ENCODE data around the gene ALDH1B1. TPM values are rescaled to one million over a fixed set of nuclear protein-coding genes. Genes with fewer than 3 reads are reported as not detected.

The ALDH1B1 gene
- total RNA-seq, 1 experiment from 2014 or later: 46.6 TPM

DNA sequence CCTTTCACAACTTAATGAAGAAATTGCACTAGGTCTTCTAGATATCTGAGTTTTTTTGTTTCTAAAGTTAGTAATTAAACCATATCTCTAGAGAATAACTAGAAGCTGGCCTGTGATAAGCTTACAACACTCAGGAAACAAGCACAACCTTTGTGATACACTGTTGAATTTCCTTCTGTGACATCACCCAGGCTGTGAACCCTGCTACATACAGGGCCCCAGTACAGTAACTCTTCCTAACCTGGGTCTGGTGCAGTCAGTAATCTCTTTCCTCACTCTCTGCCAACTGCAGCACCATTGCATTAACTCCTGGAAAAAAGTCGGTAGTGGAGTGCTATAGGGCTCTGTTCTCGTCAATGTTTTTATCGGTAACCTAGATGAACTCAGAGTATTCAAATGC is 42.4 kb downstream of the ALDH1B1 start:
- TF ChIP-seq EGR1 (IDR thresholded peaks at IDR 0.05; ENCODE audit: low read depth): no peak
- TF ChIP-seq, protein P1, sequence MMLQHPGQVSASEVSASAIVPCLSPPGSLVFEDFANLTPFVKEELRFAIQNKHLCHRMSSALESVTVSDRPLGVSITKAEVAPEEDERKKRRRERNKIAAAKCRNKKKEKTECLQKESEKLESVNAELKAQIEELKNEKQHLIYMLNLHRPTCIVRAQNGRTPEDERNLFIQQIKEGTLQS (IDR thresholded peaks at IDR 0.05): no peak
- no peak for TF ChIP-seq JUND (IDR thresholded peaks at IDR 0.05)
- no peak for TF ChIP-seq EZH2 (IDR thresholded peaks at IDR 0.05)
- TF ChIP-seq, protein P2, sequence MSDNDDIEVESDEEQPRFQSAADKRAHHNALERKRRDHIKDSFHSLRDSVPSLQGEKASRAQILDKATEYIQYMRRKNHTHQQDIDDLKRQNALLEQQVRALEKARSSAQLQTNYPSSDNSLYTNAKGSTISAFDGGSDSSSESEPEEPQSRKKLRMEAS (IDR thresholded peaks at IDR 0.05): no peak
- no peak for TF ChIP-seq ZNF274 (IDR thresholded peaks at IDR 0.05; ENCODE audit: low read depth, low read length)
- TF ChIP-seq FOSL1 (IDR thresholded peaks at IDR 0.05; ENCODE audit: low read depth): no peak
- TF ChIP-seq, protein P3, sequence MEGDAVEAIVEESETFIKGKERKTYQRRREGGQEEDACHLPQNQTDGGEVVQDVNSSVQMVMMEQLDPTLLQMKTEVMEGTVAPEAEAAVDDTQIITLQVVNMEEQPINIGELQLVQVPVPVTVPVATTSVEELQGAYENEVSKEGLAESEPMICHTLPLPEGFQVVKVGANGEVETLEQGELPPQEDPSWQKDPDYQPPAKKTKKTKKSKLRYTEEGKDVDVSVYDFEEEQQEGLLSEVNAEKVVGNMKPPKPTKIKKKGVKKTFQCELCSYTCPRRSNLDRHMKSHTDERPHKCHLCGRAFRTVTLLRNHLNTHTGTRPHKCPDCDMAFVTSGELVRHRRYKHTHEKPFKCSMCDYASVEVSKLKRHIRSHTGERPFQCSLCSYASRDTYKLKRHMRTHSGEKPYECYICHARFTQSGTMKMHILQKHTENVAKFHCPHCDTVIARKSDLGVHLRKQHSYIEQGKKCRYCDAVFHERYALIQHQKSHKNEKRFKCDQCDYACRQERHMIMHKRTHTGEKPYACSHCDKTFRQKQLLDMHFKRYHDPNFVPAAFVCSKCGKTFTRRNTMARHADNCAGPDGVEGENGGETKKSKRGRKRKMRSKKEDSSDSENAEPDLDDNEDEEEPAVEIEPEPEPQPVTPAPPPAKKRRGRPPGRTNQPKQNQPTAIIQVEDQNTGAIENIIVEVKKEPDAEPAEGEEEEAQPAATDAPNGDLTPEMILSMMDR (IDR thresholded peaks at IDR 0.05 in 2 of 3, conservative IDR thresholded peaks at IDR 0.05 in 1 of 3; ENCODE audit: borderline replicate concordance in 1 of 3, insufficient read depth in 1 of 3, low read depth in 2 of 3, low read length in 2 of 3): no peak
- TF ChIP-seq ZFX (IDR thresholded peaks at IDR 0.05): no peak
- no peak for TF ChIP-seq YY1 (IDR thresholded peaks at IDR 0.05; ENCODE audit: extremely low read depth, insufficient replicate concordance, low read depth, low read length)
- TF ChIP-seq POLR2AphosphoS5 (IDR thresholded peaks at IDR 0.05; ENCODE audit: low read depth, low read length): no peak
- no peak for TF ChIP-seq SP1 (IDR thresholded peaks at IDR 0.05; ENCODE audit: low read depth)
- no peak for TF ChIP-seq RAD21 (IDR thresholded peaks at IDR 0.05; ENCODE audit: low read depth)
- no peak for TF ChIP-seq SIN3A (IDR thresholded peaks at IDR 0.05; ENCODE audit: low read depth)
- TF ChIP-seq, protein P4, sequence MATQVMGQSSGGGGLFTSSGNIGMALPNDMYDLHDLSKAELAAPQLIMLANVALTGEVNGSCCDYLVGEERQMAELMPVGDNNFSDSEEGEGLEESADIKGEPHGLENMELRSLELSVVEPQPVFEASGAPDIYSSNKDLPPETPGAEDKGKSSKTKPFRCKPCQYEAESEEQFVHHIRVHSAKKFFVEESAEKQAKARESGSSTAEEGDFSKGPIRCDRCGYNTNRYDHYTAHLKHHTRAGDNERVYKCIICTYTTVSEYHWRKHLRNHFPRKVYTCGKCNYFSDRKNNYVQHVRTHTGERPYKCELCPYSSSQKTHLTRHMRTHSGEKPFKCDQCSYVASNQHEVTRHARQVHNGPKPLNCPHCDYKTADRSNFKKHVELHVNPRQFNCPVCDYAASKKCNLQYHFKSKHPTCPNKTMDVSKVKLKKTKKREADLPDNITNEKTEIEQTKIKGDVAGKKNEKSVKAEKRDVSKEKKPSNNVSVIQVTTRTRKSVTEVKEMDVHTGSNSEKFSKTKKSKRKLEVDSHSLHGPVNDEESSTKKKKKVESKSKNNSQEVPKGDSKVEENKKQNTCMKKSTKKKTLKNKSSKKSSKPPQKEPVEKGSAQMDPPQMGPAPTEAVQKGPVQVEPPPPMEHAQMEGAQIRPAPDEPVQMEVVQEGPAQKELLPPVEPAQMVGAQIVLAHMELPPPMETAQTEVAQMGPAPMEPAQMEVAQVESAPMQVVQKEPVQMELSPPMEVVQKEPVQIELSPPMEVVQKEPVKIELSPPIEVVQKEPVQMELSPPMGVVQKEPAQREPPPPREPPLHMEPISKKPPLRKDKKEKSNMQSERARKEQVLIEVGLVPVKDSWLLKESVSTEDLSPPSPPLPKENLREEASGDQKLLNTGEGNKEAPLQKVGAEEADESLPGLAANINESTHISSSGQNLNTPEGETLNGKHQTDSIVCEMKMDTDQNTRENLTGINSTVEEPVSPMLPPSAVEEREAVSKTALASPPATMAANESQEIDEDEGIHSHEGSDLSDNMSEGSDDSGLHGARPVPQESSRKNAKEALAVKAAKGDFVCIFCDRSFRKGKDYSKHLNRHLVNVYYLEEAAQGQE (IDR thresholded peaks at IDR 0.05; ENCODE audit: low read depth): no peak
- no peak for TF ChIP-seq EZH2phosphoT487 (IDR thresholded peaks at IDR 0.05; ENCODE audit: borderline replicate concordance)
- TF ChIP-seq POLR2A (IDR thresholded peaks at IDR 0.05; ENCODE audit: borderline replicate concordance, extremely low read depth, insufficient read depth, insufficient read length): no peak
- no peak for TF ChIP-seq CEBPB (IDR thresholded peaks at IDR 0.05; ENCODE audit: low read depth)
- TF ChIP-seq CBX3 (IDR thresholded peaks at IDR 0.05; ENCODE audit: low read depth): no peak
- no peak overlapping the region for H3K27ac ChIP-seq (ENCODE audit: low read depth, low read length)
- H3K9ac ChIP-seq (ENCODE audit: low read length): no peak overlapping the region
- intact Hi-C loops (cut with micrococcal nuclease): no loop called here
- ChIA-PET POLR2A (no interaction called here), CTCF (interaction anchor here (1.3 kb wide), 1 partner anchor 18 kb away, joined by 3 read pairs; no protein-coding TSS in a partner anchor), RAD21 (ENCODE audit: low non-redundant PET in 1 of 2, low total read pairs in 2 of 2, uncharacterized antibody in 2 of 2, unreplicated experiment in 2 of 2) (no interaction called here)
- no peaks in the 10 kb centered on the region for H3K4me1 ChIP-seq (ENCODE audit: control insufficient read depth in 1 of 2, insufficient read depth in 2 of 2, low read length in 2 of 2)
- BruUV-seq (replicated peaks): no TSS peak
- no peaks in the 10 kb centered on the region for H3K9me2 ChIP-seq (ENCODE audit: insufficient read depth)
- H3K36me3 ChIP-seq (ENCODE audit: control insufficient read depth in 1 of 2, insufficient read depth in 2 of 2, low read length in 2 of 2): no peaks in the 10 kb centered on the region
- no peak overlapping the region for H3K4me3 ChIP-seq (replicated peaks in 1 of 2; ENCODE audit: low read depth in 1 of 2, low read length in 2 of 2)
- H3K27me3 ChIP-seq (ENCODE audit: insufficient read depth, low read length): no peaks in the 10 kb centered on the region
- ATAC-seq (no peak), DNase-seq (ENCODE audit: low read depth, low spot score) (no peak)
- no peak overlapping the region for H3K4me2 ChIP-seq (ENCODE audit: low read length)
- peaks cover 0 to 8% of the 10 kb centered on the region in 2 experiments; a peak in 1 of 4 replicates for H3K9me3 ChIP-seq (ENCODE audit: control insufficient read depth in 1 of 2, insufficient read depth in 1 of 2, low read depth in 1 of 2, low read length in 2 of 2)
- H2AFZ ChIP-seq (ENCODE audit: low read depth, low read length, poor library complexity, severe bottlenecking): no peak overlapping the region
- H4K20me1 ChIP-seq (ENCODE audit: insufficient read depth): no peaks in the 10 kb centered on the region
- H3K79me2 ChIP-seq (ENCODE audit: insufficient read depth, low read length): no peaks in the 10 kb centered on the region

Measured in HCT116 (cell line).